GM21423 (cell line): ENCODE data around the gene CHD6.
"Not testable (repeated sequence)": the region's sequence is repeated elsewhere in the genome, so short reads cannot be mapped to it uniquely, and the experiment has no call there.

ENCODE experiments used
- ATAC-seq: cut with Tn5 transposase; IDR thresholded peaks from one replicate; pipeline ENCODE4 v1.9.1; 2021; ENCODE audit warnings: mild to moderate bottlenecking, moderate library complexity; ENCODE audit not compliant: unreplicated experiment

Gene CHD6

GRCh38 chr20:41544472-41544871, 73.7 kb downstream of the CHD6 start:
- no peak for ATAC-seq

DNA sequence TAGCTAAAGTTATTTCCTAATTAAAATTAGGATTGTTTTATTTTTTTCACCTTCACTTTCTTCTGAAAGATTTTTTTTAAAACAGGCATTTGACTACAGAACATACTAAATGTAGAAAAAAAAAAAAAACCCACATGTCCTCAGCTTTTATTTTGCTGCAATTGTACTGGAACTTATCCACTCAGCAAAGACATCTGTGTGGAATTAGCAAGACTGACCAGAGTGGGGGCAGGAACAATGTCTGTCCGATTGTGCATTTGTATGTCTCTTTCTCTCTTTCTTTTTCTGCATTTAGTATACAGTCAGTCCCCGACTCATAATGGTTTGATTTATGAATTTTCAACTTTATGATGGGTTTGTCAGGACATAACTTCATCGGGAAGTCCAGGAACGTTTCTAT, 77.3 kb downstream of the CHD6 start:
- ATAC-seq, result no peak

DNA sequence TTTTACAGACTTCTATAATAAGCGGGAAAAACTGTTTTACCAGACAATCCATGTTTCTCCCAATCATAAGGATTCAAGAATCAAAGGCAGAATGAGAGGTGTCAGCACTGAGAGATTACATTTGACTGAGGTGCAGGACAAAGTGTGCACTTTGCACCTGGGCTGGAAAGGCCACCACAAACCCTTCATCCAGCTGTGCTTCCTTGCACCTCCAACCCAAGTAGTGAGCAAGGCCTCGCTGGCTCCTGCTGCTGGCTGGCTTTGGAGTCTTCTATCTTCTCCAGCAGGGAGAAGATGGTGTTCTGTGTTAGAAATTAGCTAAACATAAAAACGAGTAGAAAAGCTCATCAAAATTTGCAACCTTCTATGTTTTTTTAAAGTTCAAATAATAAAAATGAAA, 77.7 kb downstream of the CHD6 start:
- ATAC-seq, result no peak

DNA sequence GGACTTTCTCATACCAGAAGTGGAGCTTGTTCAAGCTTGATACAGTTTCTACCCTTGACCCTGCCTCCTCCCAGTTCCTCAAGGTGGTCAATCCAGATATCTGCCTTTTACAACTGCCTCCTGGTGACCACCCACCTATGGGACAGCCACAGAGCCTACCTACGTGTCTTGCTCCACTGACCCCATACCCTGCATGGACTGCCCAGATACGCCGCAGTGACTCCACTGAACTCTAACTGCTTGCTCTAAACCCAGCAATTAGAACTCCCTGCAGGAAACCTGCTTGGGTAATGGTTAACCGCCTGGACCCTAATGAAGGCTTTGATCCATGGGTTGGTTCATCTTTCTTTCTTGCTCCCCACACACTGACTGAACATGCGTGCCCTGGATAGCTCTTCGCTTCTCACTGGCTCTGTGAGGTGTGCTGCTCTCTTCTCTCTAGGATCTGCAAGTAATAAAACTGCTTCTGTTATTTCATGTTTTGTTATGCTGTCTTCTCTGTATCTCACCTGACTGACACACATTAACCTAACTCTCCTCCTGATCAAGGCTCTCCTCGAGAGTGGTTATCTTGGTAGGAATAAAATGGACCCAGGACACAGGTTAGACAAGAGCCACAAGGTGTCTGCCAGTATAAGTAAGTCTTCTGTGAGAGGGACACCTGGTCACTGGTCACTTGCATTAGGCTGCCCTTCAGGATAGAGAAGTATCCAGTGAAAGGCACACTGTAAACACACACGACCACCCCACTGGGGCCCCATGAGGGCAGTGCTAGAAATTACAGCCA, 79.2 kb downstream of the CHD6 start:
- ATAC-seq, result no peak

DNA sequence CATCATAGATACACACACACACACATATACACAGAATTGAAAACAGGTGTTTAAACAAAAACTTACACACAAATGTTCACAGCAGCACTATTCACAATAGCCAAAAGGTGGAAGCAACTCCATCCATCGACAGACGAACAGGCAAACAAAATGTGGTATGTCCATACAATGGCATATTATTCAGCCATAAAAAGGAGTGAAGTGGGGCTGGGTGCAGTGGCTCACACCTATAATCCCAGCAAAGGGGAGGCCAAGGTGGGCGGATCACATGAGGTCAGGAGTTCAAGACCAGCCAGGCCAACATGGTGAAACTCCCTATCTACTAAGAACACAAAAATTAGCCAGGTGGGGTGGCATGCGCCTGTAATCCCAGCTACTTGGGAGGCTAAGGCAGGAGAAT, 80.3 kb downstream of the CHD6 start:
- ATAC-seq, result no peak

GRCh38 chr20:41535551-41535950, 82.6 kb downstream of the CHD6 start:
- not testable (repeated sequence) for ATAC-seq

DNA sequence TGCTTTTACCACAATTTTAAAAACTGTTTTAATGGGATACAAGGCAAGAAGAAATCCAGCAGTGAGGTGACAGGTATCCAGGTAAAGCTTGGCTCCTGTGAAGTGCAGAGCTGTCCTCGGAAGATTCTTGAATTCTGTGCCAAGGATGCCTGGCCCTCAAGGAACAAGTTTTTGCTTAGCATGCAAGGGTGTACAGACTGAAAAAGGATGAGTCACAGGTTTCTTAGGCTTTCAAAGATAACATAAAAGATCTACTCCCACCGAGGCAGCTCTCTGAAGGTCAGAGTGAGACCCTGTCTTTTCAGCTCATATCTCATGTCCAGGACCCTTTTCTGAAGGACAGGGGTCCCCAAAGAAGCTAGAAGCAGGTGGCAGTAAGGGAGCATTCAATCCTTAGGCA, 83.3 kb downstream of the CHD6 start:
- no peak for ATAC-seq

DNA sequence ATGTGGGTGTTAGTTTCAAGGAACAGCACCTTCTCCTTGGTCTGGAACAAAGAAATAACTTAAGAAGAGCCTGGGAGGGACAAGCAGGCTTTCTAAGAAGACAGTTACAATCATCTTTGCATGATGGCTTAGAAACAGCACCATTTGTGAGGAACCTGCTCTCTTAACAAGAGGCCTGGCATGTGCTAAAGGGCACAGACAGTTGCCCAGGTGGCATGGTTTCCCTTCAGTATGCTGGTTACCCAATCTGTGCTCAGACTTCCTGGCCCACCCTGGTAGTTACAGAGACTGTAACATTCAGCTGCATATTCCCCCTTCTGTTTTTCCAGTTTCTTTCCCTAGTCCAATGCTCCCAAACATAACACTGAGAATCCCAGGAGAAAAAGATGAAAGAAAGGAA, 84.0 kb downstream of the CHD6 start:
- ATAC-seq, result no peak

- ATAC-seq, result no peak
Measured at GRCh38 chr20:41533537-41534136, 84.5 kb downstream of the CHD6 start.

DNA sequence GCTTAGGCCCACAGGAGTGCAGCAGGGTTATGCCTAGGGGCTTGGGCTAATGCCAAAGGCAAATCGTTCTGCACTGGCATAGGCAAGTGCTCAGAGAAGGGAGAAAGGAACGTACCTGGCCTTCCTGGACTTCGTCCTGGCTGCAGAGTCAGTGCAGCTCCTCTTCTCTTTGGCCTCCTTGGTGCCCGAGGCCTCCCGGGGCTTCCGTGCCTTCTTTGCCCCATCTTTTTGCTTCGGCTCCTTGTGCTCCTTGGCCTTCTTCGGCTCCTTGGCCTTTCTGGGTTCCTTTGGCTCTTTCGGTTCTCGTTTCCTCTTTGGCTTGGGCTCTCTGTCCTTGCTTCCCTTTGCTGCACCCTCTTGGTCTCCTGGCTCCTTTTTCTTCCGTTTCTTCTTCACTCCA, 85.2 kb downstream of the CHD6 start:
- no peak for ATAC-seq

GRCh38 chr20:41531518-41532275, 86.5 kb downstream of the CHD6 start:
- ATAC-seq, result no peak

DNA sequence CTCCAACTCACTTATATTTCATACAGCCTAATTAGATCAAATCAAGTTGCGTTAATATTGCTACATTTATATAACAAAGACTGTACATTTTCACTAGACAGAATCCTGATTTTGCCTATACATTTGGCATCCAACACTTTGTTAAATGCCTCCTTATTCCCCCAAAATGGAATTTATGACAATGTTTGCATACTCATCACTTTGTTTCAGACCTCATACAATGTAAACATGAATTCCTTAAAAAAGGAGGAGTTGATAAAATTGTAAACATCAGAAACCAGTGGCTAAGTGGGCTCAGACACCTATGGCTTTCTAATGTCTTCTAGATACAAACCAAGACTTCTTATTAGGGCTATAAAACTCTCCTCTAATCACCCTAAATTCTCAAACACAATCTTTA, 87.3 kb downstream of the CHD6 start:
- no peak for ATAC-seq

- no peak for ATAC-seq
Measured at GRCh38 chr20:41526327-41526726, 91.8 kb downstream of the CHD6 start.

DNA sequence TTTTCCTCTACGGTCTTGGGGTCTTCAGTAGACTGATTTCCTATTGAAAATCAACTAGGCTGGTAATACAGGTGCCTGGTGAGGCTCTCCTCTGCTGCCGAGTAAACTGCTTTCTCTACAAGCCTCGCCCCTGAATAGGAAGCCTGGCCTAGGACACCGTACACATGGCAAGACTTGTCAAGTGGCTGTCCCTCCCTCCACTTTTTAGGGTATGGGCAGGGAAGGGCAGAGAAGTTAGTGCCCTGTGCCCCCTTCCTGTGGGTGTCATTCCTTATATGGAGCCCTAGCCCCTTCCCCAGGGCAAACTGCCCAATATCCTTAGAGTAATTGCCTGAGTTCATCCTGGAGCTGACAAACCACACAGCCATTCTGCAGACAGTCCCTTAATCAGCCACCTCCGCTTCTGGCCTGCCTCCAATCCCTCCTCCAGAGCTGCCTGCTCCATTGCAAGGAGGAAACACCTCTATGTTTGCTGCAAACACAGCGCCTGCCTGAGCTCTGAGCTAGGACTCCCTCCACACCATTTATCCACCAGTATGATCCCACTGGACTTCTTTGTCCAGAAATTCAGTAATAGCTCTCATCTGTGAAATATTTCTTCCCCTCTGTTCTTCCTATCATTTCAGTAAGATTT, 93.1 kb downstream of the CHD6 start:
- no peak for ATAC-seq

DNA sequence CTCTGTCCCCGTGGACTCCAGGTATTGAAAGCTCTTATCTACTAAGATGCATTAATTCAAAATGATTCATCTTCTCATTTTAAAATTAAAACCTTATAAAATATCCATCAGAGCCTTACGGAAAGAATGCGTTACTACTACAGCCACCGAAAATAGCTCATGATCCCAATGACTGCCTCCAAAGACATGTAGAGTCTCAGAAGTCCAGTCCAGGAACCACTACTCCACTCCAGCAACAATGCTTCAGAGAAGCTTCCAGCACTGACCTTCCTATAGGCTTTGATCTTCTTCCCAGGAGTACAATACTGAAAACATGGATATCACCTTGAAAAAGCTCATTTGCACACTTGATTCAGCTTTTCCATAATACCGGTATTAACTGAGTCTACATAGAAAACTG, 94.3 kb downstream of the CHD6 start:
- no peak for ATAC-seq

- no peak for ATAC-seq
Measured at GRCh38 chr20:41513829-41514228, 104.3 kb downstream of the CHD6 start.

- ATAC-seq, result no peak
Measured at GRCh38 chr20:41512624-41513023, 105.6 kb downstream of the CHD6 start.

DNA sequence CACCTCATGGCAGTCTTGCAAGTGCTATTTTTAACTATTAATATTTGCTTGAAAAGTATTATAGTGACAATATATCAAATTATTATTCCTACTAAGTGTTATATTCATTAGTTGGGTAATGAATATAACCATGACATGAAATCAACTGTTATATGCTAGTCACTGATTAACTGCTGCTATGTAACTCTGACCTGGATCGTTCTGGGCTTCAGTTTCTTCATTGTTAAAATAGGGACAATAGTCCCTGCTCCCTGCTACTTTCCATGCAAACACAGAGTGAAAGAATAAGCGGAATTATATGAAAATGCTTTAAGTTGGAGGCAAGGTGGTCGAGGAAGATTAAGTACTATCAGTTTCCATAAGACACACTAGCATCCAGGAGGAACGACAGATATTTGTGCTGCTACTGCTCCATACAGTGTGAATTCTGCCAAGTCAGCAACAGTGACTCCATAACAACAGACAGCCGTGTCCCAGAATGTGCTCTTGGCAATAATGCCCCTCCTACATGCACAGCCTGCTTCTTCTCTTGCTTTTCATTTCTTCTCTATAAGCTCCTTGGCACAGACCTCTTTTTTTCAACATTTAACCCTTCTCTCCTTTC, 107.2 kb downstream of the CHD6 start:
- ATAC-seq, result no peak

GRCh38 chr20:41510224-41510623, 108.0 kb downstream of the CHD6 start:
- ATAC-seq, result no peak

DNA sequence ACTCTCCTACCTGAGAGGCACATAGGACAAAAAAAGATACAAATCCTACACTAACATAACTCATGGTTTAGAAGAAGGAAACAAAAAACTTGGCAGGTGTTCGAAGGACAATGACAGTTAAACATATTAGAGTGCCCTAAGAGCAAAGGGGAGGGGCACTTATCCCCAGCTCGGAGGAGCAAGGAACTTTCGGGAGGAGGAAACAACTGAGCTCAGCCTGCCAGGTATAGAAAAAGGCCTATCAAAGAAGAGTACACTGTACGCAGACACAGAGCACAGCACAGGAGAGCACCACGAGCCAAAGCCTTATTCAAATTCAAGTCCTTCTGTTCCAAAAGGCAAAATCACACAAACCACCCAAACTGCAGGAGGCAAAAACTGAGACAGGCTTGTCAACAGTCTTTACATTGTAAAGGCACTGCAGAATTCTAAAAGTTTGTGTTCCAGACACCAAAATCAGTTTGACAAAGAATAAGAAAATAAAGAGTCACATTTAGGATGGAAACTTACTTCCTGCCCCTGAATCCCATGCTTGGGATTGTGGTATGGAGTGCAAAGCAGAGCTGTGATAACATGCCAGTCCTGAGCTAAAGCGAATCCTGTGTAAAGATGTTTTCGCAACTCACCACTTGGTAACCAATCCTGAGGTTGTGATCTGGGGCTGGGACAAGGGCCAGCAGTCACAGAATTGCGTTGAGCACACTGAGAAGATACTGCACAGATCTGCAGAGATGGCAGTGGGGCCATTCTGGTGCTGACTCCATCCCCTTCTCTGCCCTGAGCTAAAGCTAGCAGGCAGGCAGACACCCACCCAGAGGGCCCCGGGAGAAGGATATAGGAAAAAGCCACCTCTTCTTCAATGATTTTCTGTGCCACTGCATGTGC, 108.6 kb downstream of the CHD6 start:
- no peak for ATAC-seq
